HEK293 (cell line): ENCODE measurements around the gene FAM120A.

ENCODE experiments used
- CTCF ChIA-PET: fragments of 350-600 bp; formaldehyde crosslinking; extraction: SDS; loops from one replicate; lab custom pipeline; 2021; ENCODE audit warnings: antibody characterized with exemption; lab: Yijun Ruan, JAX
- POLR2A ChIA-PET: fragments of 300-600 bp; formaldehyde crosslinking; extraction: SDS; loops from one replicate; lab custom pipeline; 2020; ENCODE audit warnings: antibody characterized with exemption, inconsistent platforms; lab: Yijun Ruan, JAX
- H3K27ac ChIP-seq: fragments of 200-500 bp; sonication (Bioruptor generic); 2 replicates; pipeline ENCODE4 v1.5.1; 2014; ENCODE audit warnings: low read depth, low read length, control low read depth, inconsistent platforms; ENCODE audit errors: extremely low read depth
- H3K36me3 ChIP-seq, 2 experiments: fragments of 200-500 bp in 1 of 2; sonication (Bioruptor generic) in 1 of 2; 1 replicate in 1 of 2; 2 replicates in 1 of 2; pipeline ENCODE4 v1.5.1; 2014 to 2017; ENCODE audit warnings: inconsistent platforms in 2 of 2, low read length in 2 of 2; ENCODE audit not compliant: control insufficient read depth in 2 of 2, insufficient read depth in 1 of 2
- H3K4me1 ChIP-seq: fragments of 200-500 bp; sonication (Bioruptor generic); 2 replicates; pipeline ENCODE4 v1.5.1; 2014; ENCODE audit warnings: mild to moderate bottlenecking, low read length, inconsistent platforms; ENCODE audit not compliant: control insufficient read depth, insufficient read depth
- H3K4me3 ChIP-seq: 2 replicates; pipeline ENCODE4 v1.5.1; 2011; ENCODE audit warnings: low read depth, mild to moderate bottlenecking, control low read depth, low read length, moderate library complexity
- H3K9me3 ChIP-seq: fragments of 200-500 bp; sonication (Bioruptor generic); 2 replicates; pipeline ENCODE4 v1.5.1; 2014; ENCODE audit warnings: low read depth, low read length, inconsistent platforms; ENCODE audit not compliant: control insufficient read depth, insufficient read depth
- GLI2 ChIP-seq: fragments of 450-650 bp; formaldehyde crosslinking; IDR thresholded peaks from 2 replicates; pipeline ENCODE4; 2017; ENCODE audit warnings: missing biosample characterization, missing genetic modification characterization, low read depth, borderline replicate concordance
- REPIN1 ChIP-seq: fragments of 450-650 bp; formaldehyde crosslinking; IDR thresholded peaks from 2 replicates; pipeline ENCODE4 v1.5.1; 2017; ENCODE audit warnings: missing biosample characterization, missing genetic modification characterization, low read depth
- TCF7L2 ChIP-seq: IDR thresholded peaks from 2 replicates; pipeline ENCODE4 v1.6.1; 2011; ENCODE audit warnings: low read depth, mild to moderate bottlenecking, inconsistent platforms, low read length, moderate library complexity, borderline replicate concordance
- WT1 ChIP-seq: fragments of 450-650 bp; formaldehyde crosslinking; IDR thresholded peaks from 2 replicates; pipeline ENCODE4 v1.5.1; 2016; ENCODE audit warnings: missing biosample characterization, missing genetic modification characterization
- ZBTB48 ChIP-seq: fragments of 450-650 bp; formaldehyde crosslinking; IDR thresholded peaks from 2 replicates; pipeline ENCODE4 v1.5.1; 2016; ENCODE audit warnings: missing biosample characterization, missing genetic modification characterization
- ZFP69B ChIP-seq: fragments of 450-650 bp; formaldehyde crosslinking; IDR thresholded peaks from 2 replicates; pipeline ENCODE4 v1.5.1; 2016; ENCODE audit warnings: missing biosample characterization, missing genetic modification characterization
- ZNF114 ChIP-seq: fragments of 450-650 bp; formaldehyde crosslinking; IDR thresholded peaks from 2 replicates; pipeline ENCODE4 v1.5.0; 2017; ENCODE audit warnings: missing biosample characterization, missing genetic modification characterization
- ZNF138 ChIP-seq: fragments of 450-650 bp; formaldehyde crosslinking; IDR thresholded peaks from 2 replicates; pipeline ENCODE4 v1.5.1; 2016; ENCODE audit warnings: missing biosample characterization, missing genetic modification characterization, borderline replicate concordance
- ZNF221 ChIP-seq: fragments of 450-650 bp; formaldehyde crosslinking; IDR thresholded peaks from 2 replicates; pipeline ENCODE4 v1.5.1; 2017; ENCODE audit warnings: missing biosample characterization, missing genetic modification characterization, borderline replicate concordance
- ZNF266 ChIP-seq: fragments of 450-650 bp; formaldehyde crosslinking; IDR thresholded peaks from 2 replicates; pipeline ENCODE4 v1.5.1; 2016; ENCODE audit warnings: missing biosample characterization, missing genetic modification characterization, low read depth
- ZNF324 ChIP-seq: fragments of 450-650 bp; formaldehyde crosslinking; IDR thresholded peaks from 2 replicates; pipeline ENCODE4 v1.5.1; 2016; ENCODE audit warnings: missing biosample characterization, missing genetic modification characterization
- ZNF354C ChIP-seq: fragments of 450-650 bp; formaldehyde crosslinking; IDR thresholded peaks from 2 replicates; pipeline ENCODE4 v1.5.1; 2016; ENCODE audit warnings: missing biosample characterization, missing genetic modification characterization, low read depth, borderline replicate concordance
- ZNF37A ChIP-seq: fragments of 450-650 bp; IDR thresholded peaks from 2 replicates; pipeline ENCODE4 v1.5.1; 2018; ENCODE audit warnings: missing biosample characterization, missing genetic modification characterization
- ZNF416 ChIP-seq: fragments of 450-650 bp; formaldehyde crosslinking; IDR thresholded peaks from 2 replicates; pipeline ENCODE4 v1.5.1; 2016; ENCODE audit warnings: missing biosample characterization, missing genetic modification characterization
- ZNF501 ChIP-seq: fragments of 450-650 bp; formaldehyde crosslinking; IDR thresholded peaks from 2 replicates; pipeline ENCODE4 v1.5.1; 2016; ENCODE audit warnings: missing biosample characterization, missing genetic modification characterization
- ZNF561 ChIP-seq: fragments of 450-650 bp; IDR thresholded peaks from 2 replicates; pipeline ENCODE4 v1.5.1; 2018; ENCODE audit warnings: missing biosample characterization, missing genetic modification characterization, borderline replicate concordance
- ZNF621 ChIP-seq: fragments of 450-650 bp; formaldehyde crosslinking; IDR thresholded peaks from 2 replicates; pipeline ENCODE4 v1.5.1; 2017; ENCODE audit warnings: missing biosample characterization, missing genetic modification characterization
- ZNF626 ChIP-seq: fragments of 450-650 bp; sonication (Bioruptor Pico); formaldehyde crosslinking; IDR thresholded peaks from 2 replicates; pipeline ENCODE4 v1.5.1; 2018; ENCODE audit warnings: missing biosample characterization, missing genetic modification characterization, inconsistent platforms
- ZNF660 ChIP-seq: fragments of 450-650 bp; IDR thresholded peaks from 2 replicates; pipeline ENCODE4 v1.5.1; 2018; ENCODE audit warnings: missing biosample characterization, mild to moderate bottlenecking, missing genetic modification characterization
- ZNF670 ChIP-seq: fragments of 450-650 bp; formaldehyde crosslinking; IDR thresholded peaks from 2 replicates; pipeline ENCODE4 v1.5.1; 2016; ENCODE audit warnings: missing biosample characterization, missing genetic modification characterization, low read depth
- ZNF677 ChIP-seq: fragments of 450-650 bp; IDR thresholded peaks from 2 replicates; pipeline ENCODE4 v1.5.0; 2018; ENCODE audit warnings: missing biosample characterization, mild to moderate bottlenecking, missing genetic modification characterization, moderate library complexity
- ZNF76 ChIP-seq: fragments of 450-650 bp; formaldehyde crosslinking; IDR thresholded peaks from 2 replicates; pipeline ENCODE4; 2016; ENCODE audit warnings: low read depth, missing biosample characterization, missing genetic modification characterization, borderline replicate concordance
- ZNF768 ChIP-seq: fragments of 450-650 bp; formaldehyde crosslinking; IDR thresholded peaks from 2 replicates; pipeline ENCODE4 v1.5.1; 2018; ENCODE audit warnings: missing biosample characterization, mild to moderate bottlenecking, missing genetic modification characterization
- TF ChIP-seq, protein P1 (sequence below): fragments of 450-650 bp; formaldehyde crosslinking; IDR thresholded peaks from 2 replicates; pipeline ENCODE4 v1.5.1; 2016; ENCODE audit warnings: missing biosample characterization, missing genetic modification characterization
- TF ChIP-seq, protein P2 (sequence below): fragments of 450-650 bp; formaldehyde crosslinking; IDR thresholded peaks from 2 replicates; pipeline ENCODE4 v1.5.1; 2016; ENCODE audit warnings: missing biosample characterization, missing genetic modification characterization, borderline replicate concordance
- TF ChIP-seq, protein P3 (sequence below): fragments of 450-650 bp; formaldehyde crosslinking; IDR thresholded peaks from 2 replicates; pipeline ENCODE4 v1.5.1; 2016; ENCODE audit warnings: missing biosample characterization, missing genetic modification characterization
- TF ChIP-seq, protein P4 (sequence below): fragments of 450-650 bp; formaldehyde crosslinking; IDR thresholded peaks from 2 replicates; pipeline ENCODE4 v1.5.1; 2016; ENCODE audit warnings: missing biosample characterization, missing genetic modification characterization

The FAM120A gene

GRCh38 chr9:93468763-93469456 is 17.4 kb downstream of the FAM120A start (continued):
- TF ChIP-seq ZNF501 (tag by site-specific recombination) (no peak), ZNF677 (no peak), ZNF660 (tag by site-specific recombination) (no peak), ZNF416 (tag by site-specific recombination) (no peak), ZNF768 (no peak), ZNF626 (tag by site-specific recombination) (no peak), ZNF37A (no peak), GLI2 (peak; percentile 58; the same call in 1 of the 2 replicates), ZFP69B (tag by site-specific recombination) (peak; percentile 39; the same call in 1 of the 2 replicates), WT1 (tag by site-specific recombination) (no peak), TCF7L2 (peak; percentile 58; the same call in 1 of the 2 replicates), ZNF114 (no peak), ZNF76 (tag by site-specific recombination) (no peak), ZNF266 (tag by site-specific recombination) (no peak)
- TF ChIP-seq, protein P1, sequence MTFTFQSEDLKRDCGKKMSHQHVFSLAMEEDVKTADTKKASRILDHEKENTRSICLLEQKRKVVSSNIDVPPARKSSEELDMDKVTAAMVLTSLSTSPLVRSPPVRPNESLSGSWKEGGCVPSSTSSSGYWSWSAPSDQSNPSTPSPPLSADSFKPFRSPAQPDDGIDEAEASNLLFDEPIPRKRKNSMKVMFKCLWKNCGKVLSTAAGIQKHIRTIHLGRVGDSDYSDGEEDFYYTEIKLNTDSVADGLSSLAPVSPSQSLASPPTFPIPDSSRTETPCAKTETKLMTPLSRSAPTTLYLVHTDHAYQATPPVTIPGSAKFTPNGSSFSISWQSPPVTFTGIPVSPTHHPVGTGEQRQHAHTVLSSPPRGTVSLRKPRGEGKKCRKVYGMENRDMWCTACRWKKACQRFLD, result no peak
- TF ChIP-seq, protein P2, sequence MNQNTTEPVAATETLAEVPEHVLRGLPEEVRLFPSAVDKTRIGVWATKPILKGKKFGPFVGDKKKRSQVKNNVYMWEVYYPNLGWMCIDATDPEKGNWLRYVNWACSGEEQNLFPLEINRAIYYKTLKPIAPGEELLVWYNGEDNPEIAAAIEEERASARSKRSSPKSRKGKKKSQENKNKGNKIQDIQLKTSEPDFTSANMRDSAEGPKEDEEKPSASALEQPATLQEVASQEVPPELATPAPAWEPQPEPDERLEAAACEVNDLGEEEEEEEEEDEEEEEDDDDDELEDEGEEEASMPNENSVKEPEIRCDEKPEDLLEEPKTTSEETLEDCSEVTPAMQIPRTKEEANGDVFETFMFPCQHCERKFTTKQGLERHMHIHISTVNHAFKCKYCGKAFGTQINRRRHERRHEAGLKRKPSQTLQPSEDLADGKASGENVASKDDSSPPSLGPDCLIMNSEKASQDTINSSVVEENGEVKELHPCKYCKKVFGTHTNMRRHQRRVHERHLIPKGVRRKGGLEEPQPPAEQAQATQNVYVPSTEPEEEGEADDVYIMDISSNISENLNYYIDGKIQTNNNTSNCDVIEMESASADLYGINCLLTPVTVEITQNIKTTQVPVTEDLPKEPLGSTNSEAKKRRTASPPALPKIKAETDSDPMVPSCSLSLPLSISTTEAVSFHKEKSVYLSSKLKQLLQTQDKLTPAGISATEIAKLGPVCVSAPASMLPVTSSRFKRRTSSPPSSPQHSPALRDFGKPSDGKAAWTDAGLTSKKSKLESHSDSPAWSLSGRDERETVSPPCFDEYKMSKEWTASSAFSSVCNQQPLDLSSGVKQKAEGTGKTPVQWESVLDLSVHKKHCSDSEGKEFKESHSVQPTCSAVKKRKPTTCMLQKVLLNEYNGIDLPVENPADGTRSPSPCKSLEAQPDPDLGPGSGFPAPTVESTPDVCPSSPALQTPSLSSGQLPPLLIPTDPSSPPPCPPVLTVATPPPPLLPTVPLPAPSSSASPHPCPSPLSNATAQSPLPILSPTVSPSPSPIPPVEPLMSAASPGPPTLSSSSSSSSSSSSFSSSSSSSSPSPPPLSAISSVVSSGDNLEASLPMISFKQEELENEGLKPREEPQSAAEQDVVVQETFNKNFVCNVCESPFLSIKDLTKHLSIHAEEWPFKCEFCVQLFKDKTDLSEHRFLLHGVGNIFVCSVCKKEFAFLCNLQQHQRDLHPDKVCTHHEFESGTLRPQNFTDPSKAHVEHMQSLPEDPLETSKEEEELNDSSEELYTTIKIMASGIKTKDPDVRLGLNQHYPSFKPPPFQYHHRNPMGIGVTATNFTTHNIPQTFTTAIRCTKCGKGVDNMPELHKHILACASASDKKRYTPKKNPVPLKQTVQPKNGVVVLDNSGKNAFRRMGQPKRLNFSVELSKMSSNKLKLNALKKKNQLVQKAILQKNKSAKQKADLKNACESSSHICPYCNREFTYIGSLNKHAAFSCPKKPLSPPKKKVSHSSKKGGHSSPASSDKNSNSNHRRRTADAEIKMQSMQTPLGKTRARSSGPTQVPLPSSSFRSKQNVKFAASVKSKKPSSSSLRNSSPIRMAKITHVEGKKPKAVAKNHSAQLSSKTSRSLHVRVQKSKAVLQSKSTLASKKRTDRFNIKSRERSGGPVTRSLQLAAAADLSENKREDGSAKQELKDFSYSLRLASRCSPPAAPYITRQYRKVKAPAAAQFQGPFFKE, result no peak
- TF ChIP-seq, protein P3, sequence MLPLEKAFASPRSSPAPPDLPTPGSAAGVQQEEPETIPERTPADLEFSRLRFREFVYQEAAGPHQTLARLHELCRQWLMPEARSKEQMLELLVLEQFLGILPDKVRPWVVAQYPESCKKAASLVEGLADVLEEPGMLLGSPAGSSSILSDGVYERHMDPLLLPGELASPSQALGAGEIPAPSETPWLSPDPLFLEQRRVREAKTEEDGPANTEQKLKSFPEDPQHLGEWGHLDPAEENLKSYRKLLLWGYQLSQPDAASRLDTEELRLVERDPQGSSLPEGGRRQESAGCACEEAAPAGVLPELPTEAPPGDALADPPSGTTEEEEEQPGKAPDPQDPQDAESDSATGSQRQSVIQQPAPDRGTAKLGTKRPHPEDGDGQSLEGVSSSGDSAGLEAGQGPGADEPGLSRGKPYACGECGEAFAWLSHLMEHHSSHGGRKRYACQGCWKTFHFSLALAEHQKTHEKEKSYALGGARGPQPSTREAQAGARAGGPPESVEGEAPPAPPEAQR, result no peak
- TF ChIP-seq, all 188 proteins: peak for 27

DNA sequence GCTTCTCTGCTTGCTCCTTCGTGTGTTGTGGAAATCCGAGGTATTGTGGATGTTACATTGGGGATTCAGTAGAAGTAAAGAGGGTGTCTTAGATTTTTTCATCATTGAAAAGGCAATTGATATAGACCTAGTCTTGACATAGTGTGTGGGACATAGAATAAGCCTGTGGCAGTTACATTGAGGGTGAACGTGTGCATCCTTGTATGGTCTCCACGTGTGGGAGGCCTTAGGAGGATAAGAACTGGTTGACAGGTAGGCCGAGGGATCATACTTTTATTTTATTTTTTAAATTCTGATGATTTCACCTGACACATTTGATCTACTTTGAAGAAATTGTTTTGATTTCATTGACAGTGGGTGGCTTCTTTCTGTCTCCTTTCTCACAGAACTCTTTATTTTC is 18.9 kb downstream of the FAM120A start:
- Histone ChIP-seq H3K36me3 (peaks cover 0 to 20% of the 10 kb centered on the region in 2 experiments; a peak in 1 of 3 replicates), H3K27ac (no peak overlapping the region), H3K9me3 (no peaks in the 10 kb centered on the region), H3K4me1 (peaks cover 28% of the 10 kb centered on the region), H3K4me3 (no peak overlapping the region)
- ChIA-PET CTCF (no interaction called here), POLR2A (no interaction called here)
- TF ChIP-seq ZNF221 (tag by site-specific recombination) (no peak), ZBTB48 (tag by site-specific recombination) (no peak), REPIN1 (tag by site-specific recombination) (no peak), ZNF670 (no peak), ZNF768 (no peak), ZNF354C (tag by site-specific recombination) (no peak), ZNF561 (tag by site-specific recombination) (no peak), ZNF660 (tag by site-specific recombination) (no peak), ZNF621 (no peak), ZNF138 (no peak), ZNF324 (tag by site-specific recombination) (no peak), ZNF626 (tag by site-specific recombination) (no peak)
- TF ChIP-seq, protein P4, sequence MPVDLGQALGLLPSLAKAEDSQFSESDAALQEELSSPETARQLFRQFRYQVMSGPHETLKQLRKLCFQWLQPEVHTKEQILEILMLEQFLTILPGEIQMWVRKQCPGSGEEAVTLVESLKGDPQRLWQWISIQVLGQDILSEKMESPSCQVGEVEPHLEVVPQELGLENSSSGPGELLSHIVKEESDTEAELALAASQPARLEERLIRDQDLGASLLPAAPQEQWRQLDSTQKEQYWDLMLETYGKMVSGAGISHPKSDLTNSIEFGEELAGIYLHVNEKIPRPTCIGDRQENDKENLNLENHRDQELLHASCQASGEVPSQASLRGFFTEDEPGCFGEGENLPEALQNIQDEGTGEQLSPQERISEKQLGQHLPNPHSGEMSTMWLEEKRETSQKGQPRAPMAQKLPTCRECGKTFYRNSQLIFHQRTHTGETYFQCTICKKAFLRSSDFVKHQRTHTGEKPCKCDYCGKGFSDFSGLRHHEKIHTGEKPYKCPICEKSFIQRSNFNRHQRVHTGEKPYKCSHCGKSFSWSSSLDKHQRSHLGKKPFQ (tag by site-specific recombination), result no peak
- TF ChIP-seq, protein P1, result no peak
